Smooth muscle cell (in vitro differentiated cells): ENCODE measurements around the gene SLC2A5. TPM values are rescaled to one million over a fixed set of nuclear protein-coding genes. Genes with fewer than 3 reads are reported as not detected.
"Not testable (repeated sequence)": the region's sequence is repeated elsewhere in the genome, so short reads cannot be mapped to it uniquely, and the experiment has no call there.

Source experiments
- DNase-seq: peaks from one replicate; lab custom pipeline; 2025; ENCODE audit not compliant: unreplicated experiment; lab: John Stamatoyannopoulos, UW
- H2AFZ ChIP-seq: fragments of 200-600 bp; sonication (generic); 2 replicates; pipeline ENCODE4 v1.6.0; 2016; ENCODE audit warnings: antibody characterized with exemption, low read depth, mild to moderate bottlenecking
- H3F3A ChIP-seq: fragments of 200-600 bp; sonication (generic); 2 replicates; pipeline ENCODE4 v1.6.0; 2017; ENCODE audit warnings: antibody characterized with exemption, low read depth
- H3K27ac ChIP-seq: fragments of 200-600 bp; sonication (generic); 2 replicates; pipeline ENCODE4 v1.5.1; 2016; ENCODE audit warnings: low read depth, mild to moderate bottlenecking
- H3K27me3 ChIP-seq: fragments of 200-600 bp; sonication (generic); 2 replicates; pipeline ENCODE4 v1.6.1; 2016; ENCODE audit warnings: low read depth, mild to moderate bottlenecking
- H3K36me3 ChIP-seq: fragments of 200-600 bp; sonication (generic); 2 replicates; pipeline ENCODE4 v1.5.1; 2016; ENCODE audit warnings: low read depth
- H3K4me1 ChIP-seq: fragments of 200-600 bp; sonication (generic); 2 replicates; pipeline ENCODE4 v1.5.1; 2016; ENCODE audit warnings: low read depth
- H3K4me2 ChIP-seq: fragments of 200-600 bp; sonication (generic); 2 replicates; pipeline ENCODE4 v1.6.0; 2016; ENCODE audit warnings: mild to moderate bottlenecking
- H3K4me3 ChIP-seq: fragments of 200-600 bp; sonication (generic); 2 replicates; pipeline ENCODE4 v1.5.1; 2016; ENCODE audit warnings: mild to moderate bottlenecking
- H3K79me2 ChIP-seq: fragments of 200-600 bp; sonication (generic); 2 replicates; pipeline ENCODE4 v1.6.0; 2016; ENCODE audit warnings: low read depth, mild to moderate bottlenecking
- H3K9ac ChIP-seq: fragments of 200-600 bp; sonication (generic); 2 replicates; pipeline ENCODE4 v1.6.0; 2016; ENCODE audit warnings: low read depth
- H3K9me3 ChIP-seq: fragments of 200-600 bp; sonication (generic); replicated peaks from 2 replicates; pipeline ENCODE4 v1.5.1; 2016; ENCODE audit warnings: low read depth
- H4K20me1 ChIP-seq: fragments of 200-600 bp; sonication (generic); 2 replicates; pipeline ENCODE4 v1.6.0; 2016; ENCODE audit warnings: low read depth
- whole genome bisulfite sequencing: methylation state at CpG from one replicate; pipeline ENCODE4 v1.1.7; 2016; ENCODE audit warnings: low lambda C conversion rate; 5-methylcytosine and 5-hydroxymethylcytosine counted together
- polyA plus RNA-seq: library from polyadenylated mRNA; unstranded; fragments of >200 nt; fragmentation: Nextera tagmentation; extraction: Ambion mirVana; gene quantifications from 2 replicates; pipeline ENCODE4 v1.2.1, GENCODE V29; 2016
- total RNA-seq: library from RNA; depleted of rRNA; stranded (reverse); fragments of >200 nt; gene quantifications from 2 replicates; pipeline ENCODE4 v1.2.3, GENCODE V29; 2014
- TF ChIP-seq, protein P1 (sequence below): fragments of 200-600 bp; sonication (generic); IDR thresholded peaks from 2 replicates; pipeline ENCODE4 v1.5.1; 2017; ENCODE audit warnings: borderline replicate concordance, mild to moderate bottlenecking, antibody characterized with exemption; ENCODE audit not compliant: insufficient read depth, poor library complexity, severe bottlenecking

SLC2A5 gene
- total and polyA plus RNA-seq, 2 experiments from 2014 or later = 0.04 TPM; not detected in 1

GRCh38 chr1:9095818-9096217 is 26.4 kb upstream of the SLC2A5 start:
- TF ChIP-seq, protein P1, sequence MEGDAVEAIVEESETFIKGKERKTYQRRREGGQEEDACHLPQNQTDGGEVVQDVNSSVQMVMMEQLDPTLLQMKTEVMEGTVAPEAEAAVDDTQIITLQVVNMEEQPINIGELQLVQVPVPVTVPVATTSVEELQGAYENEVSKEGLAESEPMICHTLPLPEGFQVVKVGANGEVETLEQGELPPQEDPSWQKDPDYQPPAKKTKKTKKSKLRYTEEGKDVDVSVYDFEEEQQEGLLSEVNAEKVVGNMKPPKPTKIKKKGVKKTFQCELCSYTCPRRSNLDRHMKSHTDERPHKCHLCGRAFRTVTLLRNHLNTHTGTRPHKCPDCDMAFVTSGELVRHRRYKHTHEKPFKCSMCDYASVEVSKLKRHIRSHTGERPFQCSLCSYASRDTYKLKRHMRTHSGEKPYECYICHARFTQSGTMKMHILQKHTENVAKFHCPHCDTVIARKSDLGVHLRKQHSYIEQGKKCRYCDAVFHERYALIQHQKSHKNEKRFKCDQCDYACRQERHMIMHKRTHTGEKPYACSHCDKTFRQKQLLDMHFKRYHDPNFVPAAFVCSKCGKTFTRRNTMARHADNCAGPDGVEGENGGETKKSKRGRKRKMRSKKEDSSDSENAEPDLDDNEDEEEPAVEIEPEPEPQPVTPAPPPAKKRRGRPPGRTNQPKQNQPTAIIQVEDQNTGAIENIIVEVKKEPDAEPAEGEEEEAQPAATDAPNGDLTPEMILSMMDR = no peak
- WGBS = 93% methylated on average over 2 of the region's 2 CpGs
- Histone ChIP-seq H3K4me2 (no peak overlapping the region), H3K36me3 (no peaks in the 10 kb centered on the region), H3K4me1 (no peaks in the 10 kb centered on the region), H2AFZ (no peak overlapping the region), H4K20me1 (no peaks in the 10 kb centered on the region), H3F3A (peaks cover 5% of the 10 kb centered on the region), H3K9ac (no peak overlapping the region), H3K9me3 (no peaks in the 10 kb centered on the region), H3K4me3 (no peak overlapping the region), H3K79me2 (no peaks in the 10 kb centered on the region), H3K27me3 (peaks cover 4% of the 10 kb centered on the region), H3K27ac (no peak overlapping the region)
- DNase-seq = no peak

GRCh38 chr1:9093996-9094595 is 24.7 kb upstream of the SLC2A5 start:
- not testable (repeated sequence) for H3K9me3 ChIP-seq, H4K20me1 ChIP-seq, H3F3A ChIP-seq, H2AFZ ChIP-seq, H3K79me2 ChIP-seq, H3K27me3 ChIP-seq, DNase-seq, H3K27ac ChIP-seq, H3K4me1 ChIP-seq, H3K4me2 ChIP-seq, H3K9ac ChIP-seq, H3K4me3 ChIP-seq, H3K36me3 ChIP-seq
- WGBS = 85% methylated on average over 18 of the region's 18 CpGs

DNA sequence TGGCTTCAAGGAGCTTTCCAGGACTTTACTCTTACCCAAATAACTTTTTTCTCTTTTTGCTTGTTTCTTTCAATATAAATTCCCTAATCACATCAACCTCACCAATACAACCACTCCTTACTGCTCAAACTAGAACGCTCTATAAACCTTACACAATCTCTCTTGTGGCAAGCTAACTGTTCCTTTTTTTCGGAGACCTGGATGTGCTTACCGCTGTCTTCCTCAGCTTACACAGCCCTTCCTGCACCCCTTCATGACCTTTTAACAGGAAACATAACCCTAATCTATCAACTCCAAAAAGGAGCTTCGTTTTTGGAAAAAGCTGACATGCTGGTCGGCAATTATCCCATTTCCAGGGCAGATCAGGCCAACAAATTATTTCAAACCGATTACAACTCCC is 24.1 kb upstream of the SLC2A5 start:
- TF ChIP-seq, protein P1 = no peak
- no peak for DNase-seq
- Histone ChIP-seq H3K9ac (no peak overlapping the region), H3K4me3 (no peak overlapping the region), H3K4me2 (no peak overlapping the region), H3K36me3 (no peaks in the 10 kb centered on the region), H3K4me1 (no peaks in the 10 kb centered on the region), H2AFZ (no peak overlapping the region), H3K79me2 (no peaks in the 10 kb centered on the region), H3F3A (no peaks in the 10 kb centered on the region), H4K20me1 (no peaks in the 10 kb centered on the region), H3K27ac (no peak overlapping the region), H3K27me3 (peaks cover 4% of the 10 kb centered on the region), H3K9me3 (no peaks in the 10 kb centered on the region)
- 84% methylated on average over 6 of the region's 6 CpGs for WGBS

DNA sequence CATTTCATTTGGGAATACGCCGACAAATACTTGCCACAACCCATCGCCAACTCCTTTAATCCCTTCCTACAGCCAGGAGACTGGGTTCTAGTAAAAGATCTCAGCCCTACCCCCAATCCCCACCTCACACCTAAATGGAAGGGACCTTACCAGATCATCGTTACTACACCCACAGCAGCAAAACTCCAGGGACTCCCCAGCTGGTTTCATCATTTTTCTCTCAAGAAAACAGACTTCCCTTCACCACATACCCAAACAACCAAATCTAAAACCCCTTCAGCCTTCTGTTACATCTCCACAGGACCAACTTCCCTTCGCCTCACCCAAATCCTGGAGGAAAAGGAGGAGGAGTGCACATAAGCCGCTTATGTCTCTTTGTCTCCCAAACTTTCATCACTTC is 23.7 kb upstream of the SLC2A5 start:
- H3F3A ChIP-seq = no peaks in the 10 kb centered on the region
- H3K9ac ChIP-seq = no peak overlapping the region
- TF ChIP-seq, protein P1 = no peak
- H3K4me2 ChIP-seq = no peak overlapping the region
- no peaks in the 10 kb centered on the region for H4K20me1 ChIP-seq
- peaks cover 4% of the 10 kb centered on the region for H3K27me3 ChIP-seq
- H2AFZ ChIP-seq = no peak overlapping the region
- no peaks in the 10 kb centered on the region for H3K4me1 ChIP-seq
- no peak overlapping the region for H3K27ac ChIP-seq
- no peaks in the 10 kb centered on the region for H3K79me2 ChIP-seq
- H3K9me3 ChIP-seq = no peaks in the 10 kb centered on the region
- no peak overlapping the region for H3K4me3 ChIP-seq
- no peak for DNase-seq
- H3K36me3 ChIP-seq = no peaks in the 10 kb centered on the region
- 76% methylated on average over 6 of the region's 6 CpGs for WGBS
